Peyer's patch (tissue), 4 donors: ENCODE measurements around the gene LRTM2.

Experiments used
- CTCF ChIP-seq, 6 experiments: fragments of 450-650 bp in 4 of 6; fragments of 200-600 bp in 2 of 6; sonication (generic) in 1 of 6; IDR thresholded peaks; one replicate each; pipeline ENCODE4 v1.5.1; 2017 to 2019; ENCODE audit warnings: antibody characterized with exemption in 6 of 6, mild to moderate bottlenecking in 3 of 6, moderate library complexity in 1 of 6
- POLR2A ChIP-seq, 2 donors: fragments of 450-650 bp; IDR thresholded peaks; one replicate each; pipeline ENCODE4 v1.5.1; 2017; ENCODE audit warnings: antibody characterized with exemption in 2 of 2, mild to moderate bottlenecking in 2 of 2, moderate library complexity in 2 of 2

DNA sequence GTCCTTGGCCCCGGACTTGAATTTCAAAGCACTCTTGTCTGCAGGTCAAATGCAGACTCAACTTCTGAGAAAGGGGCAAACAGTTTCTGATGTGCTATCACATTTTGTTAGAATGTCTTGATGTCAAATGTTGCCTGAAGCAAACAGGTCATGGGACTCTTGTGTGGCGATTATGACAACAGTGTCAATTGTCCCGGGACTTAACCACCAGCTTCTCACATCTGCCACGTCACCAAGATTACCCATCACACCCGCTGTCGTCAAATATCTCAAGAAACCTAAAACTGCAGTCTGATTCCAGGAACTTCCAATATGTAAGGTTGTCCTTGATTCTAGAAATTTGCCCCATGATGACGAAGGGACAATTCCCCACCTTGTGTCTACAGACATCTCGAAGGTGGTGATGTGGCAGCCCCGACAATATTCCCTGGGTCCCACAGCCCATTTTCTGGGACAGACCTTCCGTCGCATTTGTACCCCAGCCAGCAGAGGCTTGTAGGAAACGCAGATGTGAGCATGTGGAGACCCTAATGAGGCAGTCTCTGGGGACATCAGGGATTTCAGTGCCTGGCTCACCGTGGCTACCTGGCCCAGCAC, 21.3 kb downstream of the LRTM2 start:
- TF ChIP-seq CTCF (IDR thresholded peaks at IDR 0.05): no peak
- no peak for TF ChIP-seq POLR2A (IDR thresholded peaks at IDR 0.05)
